ENCODE data around the gene GHRHR. TPM values are rescaled to one million over a fixed set of nuclear protein-coding genes. Genes with fewer than 3 reads are reported as not detected.

Gene GHRHR
- total and polyA plus RNA-seq, 10 of the 15 experiments (the other 5 are each of a cell fraction or from before 2014, with no cell fraction given): not detected

GRCh38 chr7:31004393-31004792 is 40.6 kb downstream of the GHRHR start:
- BruUV-seq (replicated peaks): no TSS peak
- intact Hi-C loops (cut with micrococcal nuclease; ENCODE audit: unreplicated experiment): no loop called here
- Histone ChIP-seq H3K36me3 (ENCODE audit: control insufficient read depth in 2 of 2, insufficient read depth in 2 of 2, low read length in 1 of 2) (no peaks in the 10 kb centered on the region), H3K9ac (ENCODE audit: control insufficient read depth, insufficient read depth, low read length) (no peak overlapping the region), H3K4me2 (ENCODE audit: control insufficient read depth, insufficient read depth) (no peak overlapping the region), H2AFZ (ENCODE audit: control insufficient read depth, low read depth, low read length) (no peak overlapping the region), H3K79me2 (ENCODE audit: control insufficient read depth, insufficient read depth, low read length) (no peaks in the 10 kb centered on the region), H3K27ac (ENCODE audit: control insufficient read depth, insufficient read depth) (no peak overlapping the region), H3K27me3 (replicated peaks in 1 of 2; ENCODE audit: control insufficient read depth in 2 of 2, insufficient read depth in 2 of 2, low read length in 1 of 2) (peaks cover 0 to 3% of the 10 kb centered on the region in 2 experiments; a peak in 1 of 4 replicates), H3K9me3 (replicated peaks; ENCODE audit: control insufficient read depth, insufficient read depth, low read length) (no peaks in the 10 kb centered on the region), H4K20me1 (ENCODE audit: control insufficient read depth, insufficient read depth) (no peaks in the 10 kb centered on the region), H3K4me1 (ENCODE audit: control insufficient read depth, insufficient read depth, low read length) (no peaks in the 10 kb centered on the region), H3K4me3 (no peak overlapping the region)
- ChIA-PET SMC1A (ENCODE audit: uncharacterized antibody, unreplicated experiment) (no interaction called here), POLR2A (no interaction called here), RAD21 (ENCODE audit: unreplicated experiment) (no interaction called here), CTCF (no interaction called here)
- TF ChIP-seq RB1 (IDR thresholded peaks at IDR 0.05; ENCODE audit: borderline replicate concordance) (no peak), IRF3 (IDR thresholded peaks at IDR 0.05) (no peak), IKZF1 (conservative IDR thresholded peaks at IDR 0.05) (no peak), REST (IDR thresholded peaks at IDR 0.05; ENCODE audit: low read depth, low read length) (no peak), CHD2 (IDR thresholded peaks at IDR 0.05; ENCODE audit: borderline replicate concordance, low read depth, low read length) (no peak), USF1 (IDR thresholded peaks at IDR 0.05; ENCODE audit: borderline replicate concordance, extremely low read length, insufficient read depth, low read depth, low read length) (no peak), BCLAF1 (IDR thresholded peaks at IDR 0.05) (no peak), TAF1 (IDR thresholded peaks at IDR 0.05; ENCODE audit: borderline replicate concordance, low read depth, low read length) (no peak), PRDM15 (CRISPR knock-in tag; IDR thresholded peaks at IDR 0.05) (no peak)
- DNase-seq (ENCODE audit: low read depth, low spot score) (no peak), ATAC-seq (no peak), FAIRE-seq (no peak)
- in situ Hi-C loops (cut with MboI): no loop called here
- WGBS (ENCODE audit: insufficient coverage, insufficient replicate concordance, low lambda C conversion rate, missing lambda C conversion rate): 0% methylated on average over 1 of the region's 1 CpG

Data from GM12878 (cell line).